ENCODE results near the gene LBX2. TPM values are rescaled to one million over a fixed set of nuclear protein-coding genes. Genes with fewer than 3 reads are reported as not detected.
"Not testable (repeated sequence)": the region's sequence is repeated elsewhere in the genome, so short reads cannot be mapped to it uniquely, and the experiment has no call there.

The LBX2 gene
- polyA plus RNA-seq, 1 of the 3 experiments (the other 2 are of a cell fraction) = 0.03 TPM

GRCh38 chr2:74459503-74460118, 39.8 kb downstream of the LBX2 start:
- WGBS (ENCODE audit: low lambda C conversion rate) = 65% methylated on average over 13 of the region's 13 CpGs
- Histone ChIP-seq H3K36me3 (replicated peaks in 1 of 2; ENCODE audit: control insufficient read depth in 1 of 2, insufficient read depth in 2 of 2, low read length in 1 of 2) (peaks cover 0 to 33% of the 10 kb centered on the region in 2 experiments), H3K4me3 (ENCODE audit: low read depth in 2 of 2, low read length in 1 of 2) (peak overlapping the region; percentile 73 to 98), H3K9ac (peak overlapping the region; percentile 87; the same call in 1 of the 2 replicates), H3K27ac (ENCODE audit: low read depth in 2 of 2, low read length in 1 of 2) (peak overlapping the region in 1 of 2 experiments; percentile 92; a peak in 2 of 4 replicates), H3K4me2 (peak overlapping the region; percentile 84), H3K79me2 (ENCODE audit: insufficient read depth) (peaks cover 45% of the 10 kb centered on the region), H3K4me1 (ENCODE audit: control insufficient read depth in 1 of 2, insufficient read depth in 2 of 2, low read depth in 1 of 2, low read length in 1 of 2) (peaks cover 14 to 41% of the 10 kb centered on the region in 2 experiments; a peak in 3 of 4 replicates)
- ChIA-PET CTCF (interaction anchor here (0.8 to 1.3 kb wide), 4 partner anchors 38 to 128 kb away, joined by 3 to 4 read pairs (median 4); partner anchors contain the start of genes C2orf81 and WDR54), POLR2A (interaction anchor here (0.9 to 5.9 kb wide), 8 partner anchors 10 to 70 kb away, joined by 3 to 60 read pairs (median 10); partner anchors contain the start of genes AUP1, C2orf81, HTRA2 and MRPL53)
- H3K9me3 ChIP-seq; H3K9me2 ChIP-seq; H3K27me3 ChIP-seq (ENCODE audit: insufficient read depth); H2AFZ ChIP-seq (ENCODE audit: low read depth); H4K20me1 ChIP-seq (ENCODE audit: insufficient read depth); H3F3A ChIP-seq (replicated peaks; ENCODE audit: insufficient read depth); DNase-seq: not testable (repeated sequence)

DNA sequence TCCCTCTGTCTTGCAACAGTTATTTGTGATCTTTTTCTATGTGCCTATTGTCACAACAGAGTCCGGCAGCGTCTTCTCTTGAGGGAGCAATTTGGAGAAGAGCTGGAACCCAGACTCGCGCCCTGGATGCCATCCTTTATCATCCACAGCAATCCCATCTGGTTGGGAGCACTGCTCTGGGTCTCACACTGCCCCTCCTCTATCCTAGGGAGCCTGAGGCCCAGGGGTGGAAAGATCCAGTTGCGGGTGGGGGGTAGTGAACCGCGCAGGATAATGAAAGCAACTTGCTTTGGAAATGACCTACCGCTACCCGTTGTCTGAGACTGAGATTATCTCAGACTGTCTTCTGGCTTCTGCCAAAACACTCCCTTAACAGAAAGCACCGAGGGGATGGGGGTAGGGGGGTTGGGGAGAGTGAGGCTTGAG, 40.5 kb downstream of the LBX2 start:
- Histone ChIP-seq H3K27me3 (ENCODE audit: insufficient read depth) (no peaks in the 10 kb centered on the region), H2AFZ (ENCODE audit: low read depth) (0 out of 2 replicates have a peak overlapping the region, but pooled peaks have one; percentile 27), H3K4me3 (ENCODE audit: low read depth in 2 of 2, low read length in 1 of 2) (peak overlapping the region; percentile 73 to 98), H4K20me1 (ENCODE audit: insufficient read depth) (no peaks in the 10 kb centered on the region), H3K79me2 (ENCODE audit: insufficient read depth) (peaks cover 38% of the 10 kb centered on the region), H3K4me2 (peak overlapping the region; percentile 84), H3K9me2 (no peaks in the 10 kb centered on the region), H3K36me3 (replicated peaks in 1 of 2; ENCODE audit: control insufficient read depth in 1 of 2, insufficient read depth in 2 of 2, low read length in 1 of 2) (peaks cover 0 to 33% of the 10 kb centered on the region in 2 experiments), H3K4me1 (ENCODE audit: control insufficient read depth in 1 of 2, insufficient read depth in 2 of 2, low read depth in 1 of 2, low read length in 1 of 2) (peaks cover 14 to 36% of the 10 kb centered on the region in 2 experiments; a peak in 3 of 4 replicates), H3K9me3 (no peaks in the 10 kb centered on the region), H3F3A (replicated peaks; ENCODE audit: insufficient read depth) (peaks cover 6% of the 10 kb centered on the region), H3K27ac (ENCODE audit: low read depth in 2 of 2, low read length in 1 of 2) (peak overlapping the region; percentile 35 to 92; a peak in 3 of 4 replicates), H3K9ac (peak overlapping the region; percentile 87)
- TF ChIP-seq FOSL2 (IDR thresholded peaks at IDR 0.05; ENCODE audit: borderline replicate concordance, low read depth) = no peak
- 0 out of 2 replicates have a peak, but pooled peaks have one; percentile 16 for TF ChIP-seq MXI1 (IDR thresholded peaks at IDR 0.05; ENCODE audit: low read depth, low read length)
- ChIA-PET POLR2A (interaction anchor here (0.9 to 5.9 kb wide), 11 partner anchors 8 to 95 kb away, joined by 3 to 60 read pairs (median 5); partner anchors contain the start of genes AUP1, C2orf81, CCDC142 and HTRA2), CTCF (interaction anchor here (0.8 to 1.6 kb wide), 8 partner anchors 8 to 126 kb away, joined by 3 to 7 read pairs (median 4); partner anchors contain the start of genes C2orf81, CCDC142, TTC31 and WDR54)
- WGBS (ENCODE audit: low lambda C conversion rate) = 3% methylated on average over 9 of the region's 10 CpGs
- DNase-seq = peak; percentile 49

DNA sequence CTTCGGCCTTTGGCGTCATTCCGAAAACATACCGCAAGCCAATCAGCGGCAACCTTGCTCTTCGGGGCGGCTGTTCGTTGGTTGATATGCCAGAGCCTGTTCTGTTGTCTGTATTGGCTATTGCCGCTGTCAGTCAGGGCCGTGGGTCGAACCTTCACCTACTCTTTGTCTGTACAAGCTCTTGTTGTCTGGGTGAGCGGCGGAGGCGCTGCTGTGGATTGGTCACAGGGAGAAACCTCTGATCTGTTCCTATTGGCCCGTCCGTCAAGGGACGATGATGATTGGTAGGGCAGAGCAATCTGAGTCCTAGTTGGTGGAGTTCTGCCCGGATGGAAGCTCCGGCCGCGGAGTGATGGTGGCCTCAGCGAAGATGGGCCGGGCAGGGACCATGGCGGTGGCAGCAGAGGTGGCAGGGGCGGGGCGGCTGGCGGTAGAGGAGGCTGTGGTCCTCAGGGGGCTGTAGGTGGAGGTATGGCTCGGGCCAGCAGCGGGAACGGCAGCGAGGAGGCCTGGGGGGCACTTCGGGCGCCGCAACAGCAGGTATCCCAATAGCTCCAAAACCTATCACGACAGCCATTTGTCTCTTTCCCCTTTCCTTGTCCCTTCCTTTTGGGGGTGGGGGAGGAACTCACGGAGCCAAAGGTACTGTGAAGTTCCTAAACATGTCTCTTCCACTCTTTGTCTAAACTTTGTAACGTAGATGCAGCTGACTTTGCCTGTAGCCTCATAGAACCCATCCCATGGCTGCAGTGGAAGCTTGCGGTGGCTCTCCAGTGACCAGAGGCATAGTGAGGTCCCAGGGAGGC, 41.1 kb downstream of the LBX2 start, which contains the start of gene WBP1:
WBP1 (plus strand) TSS at position 307 of the 806 bp plus-strand sequence; CDS start at position 472, 165 bp downstream.
- Histone ChIP-seq H3K27me3 (ENCODE audit: insufficient read depth) (no peaks in the 10 kb centered on the region), H3K4me2 (peak within 1 kb of the TSS; percentile 95), H3F3A (replicated peaks; ENCODE audit: insufficient read depth) (peaks cover 10% of the 10 kb centered on the region), H3K4me3 (ENCODE audit: low read depth in 2 of 2, low read length in 1 of 2) (peak within 1 kb of the TSS; percentile 73 to 98), H2AFZ (ENCODE audit: low read depth) (peak within 1 kb of the TSS; percentile 60), H3K9me2 (no peaks in the 10 kb centered on the region), H3K27ac (ENCODE audit: low read depth in 2 of 2, low read length in 1 of 2) (peak within 1 kb of the TSS; percentile 69 to 99; a peak in 3 of 4 replicates), H3K4me1 (ENCODE audit: control insufficient read depth in 1 of 2, insufficient read depth in 2 of 2, low read depth in 1 of 2, low read length in 1 of 2) (peaks cover 14 to 35% of the 10 kb centered on the region in 2 experiments; a peak in 3 of 4 replicates), H3K79me2 (ENCODE audit: insufficient read depth) (peaks cover 33% of the 10 kb centered on the region), H3K36me3 (replicated peaks in 1 of 2; ENCODE audit: control insufficient read depth in 1 of 2, insufficient read depth in 2 of 2, low read length in 1 of 2) (peaks cover 0 to 33% of the 10 kb centered on the region in 2 experiments), H3K9me3 (no peaks in the 10 kb centered on the region), H4K20me1 (ENCODE audit: insufficient read depth) (no peaks in the 10 kb centered on the region), H3K9ac (peak within 1 kb of the TSS; percentile 87)
- ChIA-PET POLR2A (interaction anchor here (1.0 to 5.9 kb wide), 15 partner anchors 8 to 96 kb away, joined by 3 to 60 read pairs (median 5); partner anchors contain the start of genes AUP1, C2orf81, CCDC142 and HTRA2), CTCF (interaction anchor here (0.8 to 2.3 kb wide), 9 partner anchors 8 to 125 kb away, joined by 3 to 8 read pairs (median 4); partner anchors contain the start of genes CCDC142, PCGF1 and TTC31)
- peak; percentile 94 for DNase-seq
- WGBS (ENCODE audit: low lambda C conversion rate) = 2% methylated on average over 20 of the region's 38 CpGs
- 0 out of 2 replicates have a peak, but pooled peaks have one; percentile 15 for TF ChIP-seq SIN3A (IDR thresholded peaks at IDR 0.05; ENCODE audit: borderline replicate concordance, low read depth, low read length)
- peak; percentile 35; the same call in 1 of the 2 replicates for TF ChIP-seq GABPA (IDR thresholded peaks at IDR 0.05; ENCODE audit: low read depth)
- TF ChIP-seq POLR2AphosphoS5 (IDR thresholded peaks at IDR 0.05; ENCODE audit: low read depth, low read length) = peak; percentile 21
- TF ChIP-seq PBX3 (IDR thresholded peaks at IDR 0.05) = peak; percentile 99
- TF ChIP-seq YY1 (IDR thresholded peaks at IDR 0.05; ENCODE audit: low read depth) = peak; percentile 85
- no peak for TF ChIP-seq SMC3 (IDR thresholded peaks at IDR 0.05; ENCODE audit: low read depth, low read length)
- no peak for TF ChIP-seq USF1 (IDR thresholded peaks at IDR 0.05; ENCODE audit: borderline replicate concordance, low read depth)
- TF ChIP-seq GATA2 (CRISPR knock-in tag; IDR thresholded peaks at IDR 0.05) = no peak
- TF ChIP-seq MXI1 (IDR thresholded peaks at IDR 0.05; ENCODE audit: low read depth, low read length) = no peak
- peak; percentile 91 for TF ChIP-seq RFX5 (IDR thresholded peaks at IDR 0.05; ENCODE audit: low read length)
- TF ChIP-seq ELF1 (IDR thresholded peaks at IDR 0.05) = peak; percentile 6; the same call in 1 of the 2 replicates
- TF ChIP-seq, protein P1, sequence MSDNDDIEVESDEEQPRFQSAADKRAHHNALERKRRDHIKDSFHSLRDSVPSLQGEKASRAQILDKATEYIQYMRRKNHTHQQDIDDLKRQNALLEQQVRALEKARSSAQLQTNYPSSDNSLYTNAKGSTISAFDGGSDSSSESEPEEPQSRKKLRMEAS (IDR thresholded peaks at IDR 0.05; ENCODE audit: low read depth) = peak; percentile 39; the same call in 1 of the 2 replicates
